WTC11 (cell line): Measurements from ENCODE around the gene MACROD2. TPM values are rescaled to one million over a fixed set of nuclear protein-coding genes. Genes with fewer than 3 reads are reported as not detected.

Experiments used
- ATAC-seq: fragments of 200-7000 bp; cut with Tn5 transposase; 2 replicates; pipeline ENCODE4 v1.10.0; 2021; ENCODE audit warnings: mild to moderate bottlenecking, moderate library complexity
- CTCF ChIA-PET: fragments of 300-600 bp; sonication (Branson Sonifier 250); formaldehyde crosslinking; loops from one replicate; lab custom pipeline; 2021; ENCODE audit warnings: antibody characterized with exemption; lab: Charles Lee
- POLR2A ChIA-PET: fragments of 350-600 bp; sonication (Branson Sonifier 250); formaldehyde crosslinking; loops from one replicate; lab custom pipeline; 2021; ENCODE audit warnings: antibody characterized with exemption; lab: Charles Lee
- DNase-seq: peaks from one replicate; pipeline ENCODE4 v3.0.0; 2021; ENCODE audit warnings: low spot score
- H3K27ac Mint-ChIP-seq: 2 replicates; pipeline ENCODE4 v1.8.0; 2021; ENCODE audit warnings: mixed read lengths
- H3K27me3 Mint-ChIP-seq: 2 replicates; pipeline ENCODE4 v1.8.0; 2021; ENCODE audit warnings: low read depth, mild to moderate bottlenecking, moderate library complexity, mixed read lengths
- H3K36me3 Mint-ChIP-seq: 2 replicates; pipeline ENCODE4 v1.8.0; 2021; ENCODE audit warnings: mixed read lengths
- H3K4me1 Mint-ChIP-seq: 2 replicates; pipeline ENCODE4 v1.8.0; 2022; ENCODE audit warnings: mixed read lengths
- H3K4me3 Mint-ChIP-seq: 2 replicates; pipeline ENCODE4 v1.8.0; 2021; ENCODE audit warnings: mild to moderate bottlenecking, moderate library complexity, mixed read lengths
- H3K9me3 Mint-ChIP-seq: 2 replicates; pipeline ENCODE4 v1.8.0; 2021; ENCODE audit warnings: mixed read lengths
- FOXJ3 ChIP-seq: sonication (generic); formaldehyde crosslinking; IDR thresholded peaks from 2 replicates; pipeline ENCODE4 v1.9.0; 2021; ENCODE audit warnings: missing genetic modification reagents, mild to moderate bottlenecking, borderline replicate concordance
- IRF2 ChIP-seq: sonication (generic); formaldehyde crosslinking; IDR thresholded peaks from 2 replicates; pipeline ENCODE4 v1.8.0; 2022; ENCODE audit warnings: low read depth, missing genetic modification reagents, borderline replicate concordance
- MXD4 ChIP-seq: fragments of 250-450 bp; sonication (Bioruptor Pico); IDR thresholded peaks from 2 replicates; pipeline ENCODE4 v1.8.0; 2021; ENCODE audit warnings: mild to moderate bottlenecking, moderate library complexity, borderline replicate concordance
- NR2C2 ChIP-seq: sonication (generic); formaldehyde crosslinking; IDR thresholded peaks from 2 replicates; pipeline ENCODE4 v1.8.0; 2022; ENCODE audit warnings: mild to moderate bottlenecking, missing genetic modification reagents
- OVOL2 ChIP-seq: fragments of 250-450 bp; sonication (Bioruptor Pico); IDR thresholded peaks from 2 replicates; pipeline ENCODE4 v1.9.0; 2021; ENCODE audit warnings: mild to moderate bottlenecking, borderline replicate concordance
- PRRX2 ChIP-seq: fragments of 250-450 bp; sonication (Bioruptor Pico); IDR thresholded peaks from 2 replicates; pipeline ENCODE4 v1.8.0; 2021; ENCODE audit warnings: mild to moderate bottlenecking
- SMAD3 ChIP-seq: sonication (generic); formaldehyde crosslinking; IDR thresholded peaks from 2 replicates; pipeline ENCODE4 v1.8.0; 2022; ENCODE audit warnings: missing genetic modification reagents, mild to moderate bottlenecking, borderline replicate concordance
- TCF7 ChIP-seq: sonication (generic); formaldehyde crosslinking; IDR thresholded peaks from 2 replicates; pipeline ENCODE4 v1.8.0; 2022; ENCODE audit warnings: mild to moderate bottlenecking, low read depth, missing genetic modification reagents, moderate library complexity
- ZNF121 ChIP-seq: sonication (generic); formaldehyde crosslinking; IDR thresholded peaks from 2 replicates; pipeline ENCODE4 v1.8.0; 2023; ENCODE audit warnings: missing genetic modification reagents
- ZNF138 ChIP-seq: sonication (generic); formaldehyde crosslinking; conservative IDR thresholded peaks from 2 replicates; pipeline ENCODE4 v1.8.1; 2022; ENCODE audit warnings: mild to moderate bottlenecking, moderate library complexity, missing genetic modification reagents
- ZNF317 ChIP-seq: sonication (generic); formaldehyde crosslinking; IDR thresholded peaks from 2 replicates; pipeline ENCODE4 v1.8.1; 2023; ENCODE audit warnings: low read depth, mild to moderate bottlenecking, moderate library complexity, missing genetic modification reagents, borderline replicate concordance
- ZNF423 ChIP-seq: fragments of 250-450 bp; sonication (Bioruptor Pico); IDR thresholded peaks from 2 replicates; pipeline ENCODE4 v2.1.2; 2022; ENCODE audit warnings: mild to moderate bottlenecking, moderate library complexity
- total RNA-seq: library from RNA; stranded (reverse); gene quantifications from 3 replicates; pipeline ENCODE4 v1.2.3, GENCODE V29; 2021
- TF ChIP-seq, protein P1 (sequence below): sonication (generic); formaldehyde crosslinking; IDR thresholded peaks from 2 replicates; pipeline ENCODE4 v1.8.1; 2022; ENCODE audit warnings: low read depth, mild to moderate bottlenecking, moderate library complexity, missing genetic modification reagents, borderline replicate concordance
- TF ChIP-seq, protein P2 (sequence below): sonication (generic); formaldehyde crosslinking; IDR thresholded peaks from 2 replicates; pipeline ENCODE4 v1.8.0; 2022; ENCODE audit warnings: mild to moderate bottlenecking, missing genetic modification reagents
- TF ChIP-seq, protein P3 (sequence below): sonication (generic); formaldehyde crosslinking; IDR thresholded peaks from 2 replicates; pipeline ENCODE4 v1.8.1; 2023; ENCODE audit warnings: mild to moderate bottlenecking, moderate library complexity, missing genetic modification reagents
- TF ChIP-seq, protein P4 (sequence below): sonication (generic); formaldehyde crosslinking; IDR thresholded peaks from 2 replicates; pipeline ENCODE4 v1.8.1; 2023; ENCODE audit warnings: mild to moderate bottlenecking, missing genetic modification reagents
- TF ChIP-seq, protein P5 (sequence below): fragments of 250-450 bp; sonication (Bioruptor Pico); conservative IDR thresholded peaks from 2 replicates; pipeline ENCODE4 v1.9.0; 2021; ENCODE audit warnings: mild to moderate bottlenecking
- TF ChIP-seq, protein P6 (sequence below): sonication (generic); formaldehyde crosslinking; IDR thresholded peaks from 2 replicates; pipeline ENCODE4 v1.8.0; 2022; ENCODE audit warnings: mild to moderate bottlenecking, missing genetic modification reagents
- TF ChIP-seq, protein P7 (sequence below): sonication (generic); formaldehyde crosslinking; IDR thresholded peaks from 2 replicates; pipeline ENCODE4 v1.8.0; 2022; ENCODE audit warnings: mild to moderate bottlenecking, missing genetic modification reagents
- TF ChIP-seq, protein P8 (sequence below): fragments of 250-450 bp; sonication (Bioruptor Pico); IDR thresholded peaks from 2 replicates; pipeline ENCODE4 v1.9.0; 2021; ENCODE audit warnings: mild to moderate bottlenecking

Gene MACROD2
- total RNA-seq, 1 experiment from 2014 or later: 4.1 TPM

DNA sequence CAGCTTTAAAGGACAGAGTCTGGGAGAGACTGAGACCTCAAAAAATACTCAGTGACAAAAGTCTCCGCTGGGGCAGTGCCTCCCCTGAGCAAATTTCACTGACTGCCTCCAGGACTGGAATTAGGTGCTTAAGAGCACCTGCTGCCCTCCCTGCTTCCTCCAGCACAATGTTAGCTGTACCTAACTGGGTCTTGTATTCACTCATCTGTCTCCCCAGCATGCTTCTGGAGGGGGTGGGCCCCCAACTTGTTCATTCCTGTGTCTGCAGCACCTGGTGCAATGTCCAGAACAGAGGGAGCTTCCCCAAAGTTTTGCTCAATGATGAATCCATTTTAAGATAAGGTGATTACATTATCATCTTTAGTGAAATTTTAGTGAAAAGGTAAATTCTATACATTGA lies 1927.2 kb downstream of the MACROD2 start:
- no peak for ATAC-seq
- Mint-ChIP-seq H3K36me3 (no peaks in the 10 kb centered on the region), H3K27ac (no peak overlapping the region), H3K4me3 (no peak overlapping the region), H3K27me3 (no peaks in the 10 kb centered on the region; the same call in 1 of the 2 replicates), H3K9me3 (peaks cover 9% of the 10 kb centered on the region), H3K4me1 (peaks cover 1% of the 10 kb centered on the region)
- TF ChIP-seq, protein P1, sequence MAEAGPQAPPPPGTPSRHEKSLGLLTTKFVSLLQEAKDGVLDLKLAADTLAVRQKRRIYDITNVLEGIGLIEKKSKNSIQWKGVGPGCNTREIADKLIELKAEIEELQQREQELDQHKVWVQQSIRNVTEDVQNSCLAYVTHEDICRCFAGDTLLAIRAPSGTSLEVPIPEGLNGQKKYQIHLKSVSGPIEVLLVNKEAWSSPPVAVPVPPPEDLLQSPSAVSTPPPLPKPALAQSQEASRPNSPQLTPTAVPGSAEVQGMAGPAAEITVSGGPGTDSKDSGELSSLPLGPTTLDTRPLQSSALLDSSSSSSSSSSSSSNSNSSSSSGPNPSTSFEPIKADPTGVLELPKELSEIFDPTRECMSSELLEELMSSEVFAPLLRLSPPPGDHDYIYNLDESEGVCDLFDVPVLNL (CRISPR knock-in tag): no peak
- no peak for TF ChIP-seq NR2C2 (CRISPR knock-in tag)
- TF ChIP-seq, protein P2, sequence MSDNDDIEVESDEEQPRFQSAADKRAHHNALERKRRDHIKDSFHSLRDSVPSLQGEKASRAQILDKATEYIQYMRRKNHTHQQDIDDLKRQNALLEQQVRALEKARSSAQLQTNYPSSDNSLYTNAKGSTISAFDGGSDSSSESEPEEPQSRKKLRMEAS (CRISPR knock-in tag): no peak
- no peak for TF ChIP-seq TCF7 (CRISPR knock-in tag)
- TF ChIP-seq, protein P3, sequence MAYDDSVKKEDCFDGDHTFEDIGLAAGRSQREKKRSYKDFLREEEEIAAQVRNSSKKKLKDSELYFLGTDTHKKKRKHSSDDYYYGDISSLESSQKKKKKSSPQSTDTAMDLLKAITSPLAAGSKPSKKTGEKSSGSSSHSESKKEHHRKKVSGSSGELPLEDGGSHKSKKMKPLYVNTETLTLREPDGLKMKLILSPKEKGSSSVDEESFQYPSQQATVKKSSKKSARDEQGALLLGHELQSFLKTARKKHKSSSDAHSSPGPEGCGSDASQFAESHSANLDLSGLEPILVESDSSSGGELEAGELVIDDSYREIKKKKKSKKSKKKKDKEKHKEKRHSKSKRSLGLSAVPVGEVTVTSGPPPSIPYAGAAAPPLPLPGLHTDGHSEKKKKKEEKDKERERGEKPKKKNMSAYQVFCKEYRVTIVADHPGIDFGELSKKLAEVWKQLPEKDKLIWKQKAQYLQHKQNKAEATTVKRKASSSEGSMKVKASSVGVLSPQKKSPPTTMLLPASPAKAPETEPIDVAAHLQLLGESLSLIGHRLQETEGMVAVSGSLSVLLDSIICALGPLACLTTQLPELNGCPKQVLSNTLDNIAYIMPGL: no peak
- TF ChIP-seq OVOL2: no peak
- no peak for TF ChIP-seq ZNF121 (CRISPR knock-in tag)
- TF ChIP-seq, protein P4, sequence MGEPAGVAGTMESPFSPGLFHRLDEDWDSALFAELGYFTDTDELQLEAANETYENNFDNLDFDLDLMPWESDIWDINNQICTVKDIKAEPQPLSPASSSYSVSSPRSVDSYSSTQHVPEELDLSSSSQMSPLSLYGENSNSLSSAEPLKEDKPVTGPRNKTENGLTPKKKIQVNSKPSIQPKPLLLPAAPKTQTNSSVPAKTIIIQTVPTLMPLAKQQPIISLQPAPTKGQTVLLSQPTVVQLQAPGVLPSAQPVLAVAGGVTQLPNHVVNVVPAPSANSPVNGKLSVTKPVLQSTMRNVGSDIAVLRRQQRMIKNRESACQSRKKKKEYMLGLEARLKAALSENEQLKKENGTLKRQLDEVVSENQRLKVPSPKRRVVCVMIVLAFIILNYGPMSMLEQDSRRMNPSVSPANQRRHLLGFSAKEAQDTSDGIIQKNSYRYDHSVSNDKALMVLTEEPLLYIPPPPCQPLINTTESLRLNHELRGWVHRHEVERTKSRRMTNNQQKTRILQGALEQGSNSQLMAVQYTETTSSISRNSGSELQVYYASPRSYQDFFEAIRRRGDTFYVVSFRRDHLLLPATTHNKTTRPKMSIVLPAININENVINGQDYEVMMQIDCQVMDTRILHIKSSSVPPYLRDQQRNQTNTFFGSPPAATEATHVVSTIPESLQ (CRISPR knock-in tag): no peak
- no peak for TF ChIP-seq MXD4 (CRISPR knock-in tag)
- TF ChIP-seq, protein P5, sequence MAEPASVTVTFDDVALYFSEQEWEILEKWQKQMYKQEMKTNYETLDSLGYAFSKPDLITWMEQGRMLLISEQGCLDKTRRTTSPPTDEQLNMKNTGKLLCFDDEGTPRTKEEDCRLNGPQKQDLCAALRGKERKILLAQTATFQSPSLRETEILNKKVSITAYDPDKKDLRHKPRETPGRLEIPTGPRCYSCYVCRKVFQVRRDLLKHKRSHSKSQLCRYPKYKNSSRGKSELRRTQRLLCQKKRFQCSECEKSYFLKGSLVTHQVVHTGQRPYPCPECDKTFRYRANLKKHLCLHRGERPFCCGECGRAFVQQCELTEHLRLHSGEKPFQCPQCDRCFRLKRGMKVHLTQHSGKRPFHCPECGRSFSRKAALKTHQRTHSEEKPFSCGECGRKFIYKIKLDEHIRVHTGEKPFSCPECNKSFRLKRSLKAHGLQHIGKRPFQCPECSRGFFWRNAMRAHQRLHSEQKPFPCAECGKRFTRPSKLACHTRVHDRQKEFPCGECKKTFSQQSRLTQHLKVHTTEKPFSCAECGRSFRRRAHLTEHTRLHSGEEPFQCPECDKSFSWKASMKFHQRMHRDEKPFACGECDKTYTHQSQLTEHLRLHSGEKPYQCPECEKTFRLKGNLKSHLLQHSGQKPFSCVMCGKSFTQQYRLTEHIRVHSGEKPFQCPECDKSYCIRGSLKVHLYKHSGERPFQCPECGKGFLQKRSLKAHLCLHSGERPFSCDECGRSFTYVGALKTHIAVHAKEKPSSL (CRISPR knock-in tag): no peak
- no peak for TF ChIP-seq IRF2 (CRISPR knock-in tag)
- TF ChIP-seq ZNF138 (CRISPR knock-in tag): no peak
- TF ChIP-seq FOXJ3 (CRISPR knock-in tag): no peak
- TF ChIP-seq SMAD3 (CRISPR knock-in tag): no peak
- TF ChIP-seq, protein P6, sequence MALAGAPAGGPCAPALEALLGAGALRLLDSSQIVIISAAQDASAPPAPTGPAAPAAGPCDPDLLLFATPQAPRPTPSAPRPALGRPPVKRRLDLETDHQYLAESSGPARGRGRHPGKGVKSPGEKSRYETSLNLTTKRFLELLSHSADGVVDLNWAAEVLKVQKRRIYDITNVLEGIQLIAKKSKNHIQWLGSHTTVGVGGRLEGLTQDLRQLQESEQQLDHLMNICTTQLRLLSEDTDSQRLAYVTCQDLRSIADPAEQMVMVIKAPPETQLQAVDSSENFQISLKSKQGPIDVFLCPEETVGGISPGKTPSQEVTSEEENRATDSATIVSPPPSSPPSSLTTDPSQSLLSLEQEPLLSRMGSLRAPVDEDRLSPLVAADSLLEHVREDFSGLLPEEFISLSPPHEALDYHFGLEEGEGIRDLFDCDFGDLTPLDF: no peak
- CTCF ChIA-PET: no interaction called here
- POLR2A ChIA-PET: no interaction called here
- no peak for DNase-seq

DNA sequence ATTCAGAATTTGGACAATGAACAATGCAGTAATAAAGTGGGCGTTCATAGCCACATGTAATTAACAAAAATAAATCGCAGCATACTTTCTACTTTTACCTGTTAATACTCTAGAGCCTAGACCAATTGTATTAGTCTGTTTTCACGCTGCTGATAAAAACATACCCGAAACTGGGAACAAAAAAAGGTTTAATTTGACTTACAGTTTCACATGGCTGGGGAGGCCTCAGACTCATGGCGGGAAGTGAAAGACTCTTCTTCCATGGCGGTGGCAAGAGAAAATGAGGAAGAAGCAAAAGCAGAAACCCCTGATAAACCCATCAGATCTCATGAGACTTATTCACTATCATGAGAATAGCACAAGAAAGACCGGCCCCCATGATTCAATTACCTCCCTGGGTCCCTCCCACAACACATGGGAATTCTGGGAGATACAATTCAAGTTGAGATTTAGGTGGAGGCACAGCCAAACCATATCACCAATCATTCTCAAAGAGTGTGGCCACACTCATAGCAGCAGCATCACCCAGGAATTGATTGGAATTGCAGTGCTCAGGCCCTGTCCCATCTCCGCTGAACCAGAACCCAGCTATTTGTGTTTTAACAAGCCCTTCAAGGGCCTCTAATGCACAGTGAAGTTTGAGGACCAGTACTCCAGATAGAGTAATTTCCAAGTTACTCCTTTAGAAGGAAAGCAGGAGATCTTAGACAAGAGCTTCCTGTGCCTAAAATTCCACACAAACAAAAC lies 1927.9 kb downstream of the MACROD2 start:
- ATAC-seq: no peak
- Mint-ChIP-seq H3K36me3 (no peaks in the 10 kb centered on the region), H3K27ac (no peak overlapping the region), H3K4me1 (no peaks in the 10 kb centered on the region; the same call in 1 of the 2 replicates), H3K4me3 (no peak overlapping the region), H3K27me3 (no peaks in the 10 kb centered on the region; the same call in 1 of the 2 replicates), H3K9me3 (peaks cover 9% of the 10 kb centered on the region)
- ChIA-PET POLR2A (no interaction called here), CTCF (no interaction called here)
- TF ChIP-seq, protein P7, sequence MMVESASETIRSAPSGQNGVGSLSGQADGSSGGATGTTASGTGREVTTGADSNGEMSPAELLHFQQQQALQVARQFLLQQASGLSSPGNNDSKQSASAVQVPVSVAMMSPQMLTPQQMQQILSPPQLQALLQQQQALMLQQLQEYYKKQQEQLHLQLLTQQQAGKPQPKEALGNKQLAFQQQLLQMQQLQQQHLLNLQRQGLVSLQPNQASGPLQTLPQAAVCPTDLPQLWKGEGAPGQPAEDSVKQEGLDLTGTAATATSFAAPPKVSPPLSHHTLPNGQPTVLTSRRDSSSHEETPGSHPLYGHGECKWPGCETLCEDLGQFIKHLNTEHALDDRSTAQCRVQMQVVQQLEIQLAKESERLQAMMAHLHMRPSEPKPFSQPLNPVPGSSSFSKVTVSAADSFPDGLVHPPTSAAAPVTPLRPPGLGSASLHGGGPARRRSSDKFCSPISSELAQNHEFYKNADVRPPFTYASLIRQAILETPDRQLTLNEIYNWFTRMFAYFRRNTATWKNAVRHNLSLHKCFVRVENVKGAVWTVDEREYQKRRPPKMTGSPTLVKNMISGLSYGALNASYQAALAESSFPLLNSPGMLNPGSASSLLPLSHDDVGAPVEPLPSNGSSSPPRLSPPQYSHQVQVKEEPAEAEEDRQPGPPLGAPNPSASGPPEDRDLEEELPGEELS (CRISPR knock-in tag): no peak
- TF ChIP-seq PRRX2 (CRISPR knock-in tag) (no peak), ZNF317 (CRISPR knock-in tag) (no peak), ZNF423 (CRISPR knock-in tag) (no peak)
- TF ChIP-seq, protein P8, sequence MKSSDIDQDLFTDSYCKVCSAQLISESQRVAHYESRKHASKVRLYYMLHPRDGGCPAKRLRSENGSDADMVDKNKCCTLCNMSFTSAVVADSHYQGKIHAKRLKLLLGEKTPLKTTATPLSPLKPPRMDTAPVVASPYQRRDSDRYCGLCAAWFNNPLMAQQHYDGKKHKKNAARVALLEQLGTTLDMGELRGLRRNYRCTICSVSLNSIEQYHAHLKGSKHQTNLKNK: no peak
- DNase-seq: no peak
